Bronchial epithelial cell (primary cell): ENCODE results near the gene CHMP4B. TPM values are rescaled to one million over a fixed set of nuclear protein-coding genes. Genes with fewer than 3 reads are reported as not detected.

ENCODE experiments used
- DNase-seq: peaks from one replicate; pipeline ENCODE4 v3.0.0-alpha.2; 2010; ENCODE audit warnings: low read depth
- FAIRE-seq: peaks from 2 replicates; lab custom pipeline; 2011; peaks lifted over from hg19 to GRCh38; lab: Jason Lieb, UNC
- H3K27me3 ChIP-seq: 2 replicates; pipeline ENCODE4 v1.5.1; 2011; ENCODE audit warnings: low read length; ENCODE audit not compliant: control insufficient read depth, insufficient read depth
- H3K36me3 ChIP-seq: 2 replicates; pipeline ENCODE4 v1.5.1; 2011; ENCODE audit warnings: low read length; ENCODE audit not compliant: control insufficient read depth, insufficient read depth
- H3K4me3 ChIP-seq: 2 replicates; pipeline ENCODE4 v1.5.1; 2011; ENCODE audit warnings: mild to moderate bottlenecking, low read depth, low read length, control low read depth
- CTCF ChIP-seq: IDR thresholded peaks from 2 replicates; pipeline ENCODE4 v1.5.1; 2011; ENCODE audit warnings: mild to moderate bottlenecking, moderate library complexity, low read length, control low read depth, inconsistent platforms; ENCODE audit not compliant: insufficient read depth, severe bottlenecking
- total RNA-seq: library from RNA; depleted of rRNA; stranded (reverse); fragments of >200 nt; gene quantifications from 2 replicates; pipeline ENCODE4 v1.2.1, GENCODE V29; 2014

Gene CHMP4B
- total RNA-seq, 1 donor from 2014 or later, result 30.5 TPM

- Histone ChIP-seq H3K36me3 (peaks cover 23% of the 10 kb centered on the region), H3K4me3 (no peak overlapping the region), H3K27me3 (no peaks in the 10 kb centered on the region)
- DNase-seq, result no peak
- FAIRE-seq, result no peak
- no peak for TF ChIP-seq CTCF
Observed at GRCh38 chr20:33848391-33848790, 37.2 kb downstream of the CHMP4B start.

- H3K36me3 ChIP-seq, result peaks cover 30% of the 10 kb centered on the region
Observed at GRCh38 chr20:33850159-33850558, 39.0 kb downstream of the CHMP4B start.

GRCh38 chr20:33851842-33852466 is 40.8 kb downstream of the CHMP4B start:
- Histone ChIP-seq H3K27me3 (no peaks in the 10 kb centered on the region), H3K4me3 (no peak overlapping the region), H3K36me3 (peaks cover 30% of the 10 kb centered on the region)
- DNase-seq, result no peak
- FAIRE-seq, result peak; percentile 75
- TF ChIP-seq CTCF, result no peak

More at GRCh38 chr20:33850159-33850558, 39.0 kb downstream of the CHMP4B start:
- FAIRE-seq (no peak), DNase-seq (no peak)
- no peaks in the 10 kb centered on the region for H3K27me3 ChIP-seq
- no peak overlapping the region for H3K4me3 ChIP-seq
- no peak for TF ChIP-seq CTCF

- TF ChIP-seq CTCF, result no peak
- no peak for FAIRE-seq
Observed at GRCh38 chr20:33852626-33853506, 41.7 kb downstream of the CHMP4B start.

GRCh38 chr20:33853507-33853813 is 42.3 kb downstream of the CHMP4B start:
- no peak for DNase-seq
- FAIRE-seq, result no peak

More at GRCh38 chr20:33852626-33853506, 41.7 kb downstream of the CHMP4B start:
- H3K27me3 ChIP-seq, result no peaks in the 10 kb centered on the region
- DNase-seq, result no peak
- peaks cover 30% of the 10 kb centered on the region for H3K36me3 ChIP-seq
- H3K4me3 ChIP-seq, result no peak overlapping the region

More at GRCh38 chr20:33853507-33853813, 42.3 kb downstream of the CHMP4B start:
- no peak for TF ChIP-seq CTCF
- peaks cover 28% of the 10 kb centered on the region for H3K36me3 ChIP-seq
- no peak overlapping the region for H3K4me3 ChIP-seq
- H3K27me3 ChIP-seq, result no peaks in the 10 kb centered on the region
